Measurements from ENCODE around the gene KBTBD3. TPM values are rescaled to one million over a fixed set of nuclear protein-coding genes. Genes with fewer than 3 reads are reported as not detected.
A peak's percentile ranks its signal among the peaks of the same experiment; 100 is the strongest.
"Not testable (repeated sequence)": the region's sequence is repeated elsewhere in the genome, so short reads cannot be mapped to it uniquely, and the experiment has no call there.

KBTBD3 gene
- total RNA-seq, 1 donor from 2014 or later: 9.0 TPM

- no peak for DNase-seq
These were observed 14.9 kb downstream of the KBTBD3 start for GRCh38 chr11:106061954-106062949.

- no peak for DNase-seq
These were observed 15.8 kb downstream of the KBTBD3 start for GRCh38 chr11:106061249-106061784.

- DNase-seq: no peak
These were observed 17.5 kb downstream of the KBTBD3 start for GRCh38 chr11:106059617-106060016.

- not testable (repeated sequence) for DNase-seq
These were observed 18.8 kb downstream of the KBTBD3 start for GRCh38 chr11:106058377-106058776.

- DNase-seq: no peak
These were observed 26.0 kb downstream of the KBTBD3 start for GRCh38 chr11:106051103-106051502.

GRCh38 chr11:106049727-106050476 is 27.2 kb downstream of the KBTBD3 start:
- no peak for DNase-seq

GRCh38 chr11:106047631-106048030 is 29.5 kb downstream of the KBTBD3 start:
- DNase-seq: no peak

GRCh38 chr11:106043540-106043939 is 33.6 kb downstream of the KBTBD3 start:
- DNase-seq: no peak

GRCh38 chr11:106032861-106033260 is 44.3 kb downstream of the KBTBD3 start:
- no peak for DNase-seq

GRCh38 chr11:106031936-106032335 is 45.2 kb downstream of the KBTBD3 start:
- DNase-seq: no peak

GRCh38 chr11:106031202-106031810 is 45.8 kb downstream of the KBTBD3 start:
- DNase-seq: no peak

GRCh38 chr11:106030609-106031008 is 46.5 kb downstream of the KBTBD3 start:
- DNase-seq: no peak

- DNase-seq: no peak
These were observed 54.3 kb downstream of the KBTBD3 start for GRCh38 chr11:106022795-106023275.

GRCh38 chr11:106021967-106022794 is 55.0 kb downstream of the KBTBD3 start, which contains the start of gene MSANTD4:
Gene MSANTD4, minus strand, starts transcription at chr11:106022240. Its CDS starts 11,323 bp downstream, at chr11:106010917.
- peak; percentile 100 for DNase-seq

GRCh38 chr11:106021181-106021966 is 55.8 kb downstream of the KBTBD3 start:
- no peak for DNase-seq

GRCh38 chr11:106017093-106017492 is 60.1 kb downstream of the KBTBD3 start:
- DNase-seq: no peak

- DNase-seq: no peak
These were observed 62.1 kb downstream of the KBTBD3 start for GRCh38 chr11:106015066-106015465.

- DNase-seq: no peak
These were observed 62.5 kb downstream of the KBTBD3 start for GRCh38 chr11:106014620-106015019.

- DNase-seq: no peak
These were observed 63.1 kb downstream of the KBTBD3 start for GRCh38 chr11:106014035-106014434.

GRCh38 chr11:106012744-106013143 is 64.4 kb downstream of the KBTBD3 start:
- DNase-seq: no peak

Measured in skin of body (tissue), 2 donors.